A673 (cell line): Measurements from ENCODE around the gene RASD1. TPM values are rescaled to one million over a fixed set of nuclear protein-coding genes. Genes with fewer than 3 reads are reported as not detected.

Experiments used
- BruUV-seq: library from RNA; stranded (reverse); fragments of 400-500 nt; replicated peaks from 2 replicates; lab custom pipeline; 2021; lab: Mats Ljungman, UMichigan
- CTCF ChIA-PET: fragments of 300-600 bp; sonication (Branson Sonifier 250); formaldehyde crosslinking; loops from one replicate; lab custom pipeline; 2022; ENCODE audit warnings: antibody characterized with exemption; lab: Charles Lee
- POLR2A ChIA-PET: fragments of 300-600 bp; sonication (Branson Sonifier 250); formaldehyde crosslinking; loops from one replicate; lab custom pipeline; 2022; ENCODE audit warnings: antibody characterized with exemption; ENCODE audit not compliant: low non-redundant PET; lab: Charles Lee
- DNase-seq: peaks from one replicate; pipeline ENCODE4 v3.0.0-alpha.2; 2015; ENCODE audit warnings: low spot score
- H3K27ac ChIP-seq: fragments of 200-600 bp; sonication (generic); 2 replicates; pipeline ENCODE4 v1.5.1; 2016; ENCODE audit warnings: mixed run types, low read depth, mild to moderate bottlenecking, mixed read lengths, antibody characterized with exemption, low read length; ENCODE audit not compliant: poor library complexity, severe bottlenecking
- H3K27me3 ChIP-seq: fragments of 200-600 bp; sonication (generic); replicated peaks from 2 replicates; pipeline ENCODE4 v1.6.1; 2017; ENCODE audit warnings: mixed run types, low read depth, mild to moderate bottlenecking, mixed read lengths, antibody characterized with exemption, low read length; ENCODE audit not compliant: insufficient read depth, poor library complexity
- H3K36me3 ChIP-seq: fragments of 200-600 bp; sonication (generic); 2 replicates; pipeline ENCODE4 v1.6.1; 2016; ENCODE audit warnings: mixed run types, mild to moderate bottlenecking, mixed read lengths, antibody characterized with exemption, low read length; ENCODE audit not compliant: insufficient read depth, poor library complexity, severe bottlenecking
- H3K4me1 ChIP-seq: fragments of 200-600 bp; sonication (generic); 2 replicates; pipeline ENCODE4 v1.6.1; 2017; ENCODE audit warnings: mixed run types, mild to moderate bottlenecking, mixed read lengths, antibody characterized with exemption, low read length; ENCODE audit not compliant: insufficient read depth, poor library complexity, severe bottlenecking
- H3K4me3 ChIP-seq: fragments of 200-600 bp; sonication (generic); 2 replicates; pipeline ENCODE4 v1.5.1; 2016; ENCODE audit warnings: low read depth, mixed run types, mild to moderate bottlenecking, mixed read lengths, low read length; ENCODE audit not compliant: poor library complexity, severe bottlenecking
- H3K9me3 ChIP-seq: fragments of 200-600 bp; sonication (generic); 2 replicates; pipeline ENCODE4 v1.6.1; 2016; ENCODE audit warnings: mixed run types, low read depth, mild to moderate bottlenecking, mixed read lengths, antibody characterized with exemption, low read length; ENCODE audit not compliant: poor library complexity, severe bottlenecking
- CTCF ChIP-seq: fragments of 300-800, 200-600 bp; sonication (generic); conservative IDR thresholded peaks from 2 replicates; pipeline ENCODE4 v1.5.1; 2017; ENCODE audit warnings: low read depth, mild to moderate bottlenecking, antibody characterized with exemption, low read length, moderate library complexity, mixed read lengths
- EZH2 ChIP-seq: fragments of 200-600 bp; sonication (generic); IDR thresholded peaks from 2 replicates; pipeline ENCODE4 v1.6.1; 2017; ENCODE audit warnings: borderline replicate concordance, low read depth, mild to moderate bottlenecking, mixed read lengths, antibody characterized with exemption, low read length; ENCODE audit not compliant: poor library complexity, severe bottlenecking
- intact Hi-C: fragments of 100-400 bp; cut with micrococcal nuclease; formaldehyde crosslinking; loops from one replicate; pipeline ENCODE4 v1.10.0; 2022; ENCODE audit not compliant: unreplicated experiment
- total RNA-seq: library from RNA; stranded (reverse); gene quantifications from 2 replicates; pipeline ENCODE4 v1.2.3, GENCODE V29; 2021

The RASD1 gene
- total RNA-seq, 1 experiment from 2014 or later = 0.21 TPM

GRCh38 chr17:17500999-17501605, 4.9 kb upstream of the RASD1 start:
- Histone ChIP-seq H3K4me1 (peaks cover 4% of the 10 kb centered on the region), H3K4me3 (no peak overlapping the region), H3K36me3 (no peaks in the 10 kb centered on the region), H3K9me3 (no peaks in the 10 kb centered on the region), H3K27me3 (no peaks in the 10 kb centered on the region), H3K27ac (no peak overlapping the region)
- intact Hi-C loops = no loop called here
- CTCF ChIA-PET = interaction anchor here (0.6 kb wide), 1 partner anchor 333 kb away, joined by 3 read pairs; no protein-coding TSS in a partner anchor
- DNase-seq = no peak
- POLR2A ChIA-PET = no interaction called here
- TF ChIP-seq EZH2 (no peak), CTCF (no peak)
- BruUV-seq = no TSS peak

DNA sequence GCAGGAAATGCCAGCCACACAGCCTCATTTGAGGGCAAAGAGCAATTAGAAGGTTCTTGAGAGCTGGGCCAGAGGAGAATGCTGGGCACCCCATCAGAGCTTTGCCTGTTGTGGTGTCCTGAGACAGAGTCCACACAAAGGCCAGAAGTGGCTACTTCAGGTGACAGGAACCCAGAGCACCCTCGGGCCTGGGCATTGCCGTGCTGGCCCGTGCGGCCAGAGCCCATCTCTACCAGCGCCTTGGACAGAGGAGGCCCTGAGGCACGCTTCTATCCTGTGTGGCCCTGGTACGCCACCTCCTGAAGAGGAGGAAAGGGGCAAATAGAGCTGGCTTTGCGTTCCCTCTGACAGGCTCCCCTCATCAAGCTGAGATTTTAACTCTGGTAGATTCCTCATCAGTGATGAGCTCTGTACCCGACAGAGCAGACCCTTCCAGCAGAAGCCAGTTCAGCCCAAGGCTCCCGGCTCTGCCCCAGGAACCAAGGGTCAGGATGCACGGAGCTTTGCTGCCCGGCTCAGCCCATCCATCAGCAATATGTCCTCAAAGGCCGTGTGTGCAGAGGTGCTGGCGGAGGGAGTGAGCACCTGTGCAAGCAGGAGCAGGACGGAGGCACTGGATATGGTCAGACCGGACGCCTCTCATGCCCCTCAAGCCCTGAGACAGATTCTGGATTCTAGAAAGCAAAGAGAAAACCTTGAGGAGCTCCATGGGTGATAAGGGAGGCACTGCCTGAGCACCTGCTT, 3.4 kb upstream of the RASD1 start:
- no peak for DNase-seq
- H3K4me1 ChIP-seq = peaks cover 19% of the 10 kb centered on the region
- ChIA-PET POLR2A (no interaction called here), CTCF (no interaction called here)
- intact Hi-C loops = loop anchor here (5.0 to 10.0 kb wide), 2 partner anchors 418 to 535 kb away; partner anchors contain the start of genes ATPAF2 and GID4
- BruUV-seq = no TSS peak
- TF ChIP-seq CTCF (no peak), EZH2 (no peak)
- H3K9me3 ChIP-seq = no peaks in the 10 kb centered on the region
- H3K27me3 ChIP-seq = peaks cover 13% of the 10 kb centered on the region
- no peak overlapping the region for H3K4me3 ChIP-seq
- no peaks in the 10 kb centered on the region for H3K36me3 ChIP-seq
- no peak overlapping the region for H3K27ac ChIP-seq

DNA sequence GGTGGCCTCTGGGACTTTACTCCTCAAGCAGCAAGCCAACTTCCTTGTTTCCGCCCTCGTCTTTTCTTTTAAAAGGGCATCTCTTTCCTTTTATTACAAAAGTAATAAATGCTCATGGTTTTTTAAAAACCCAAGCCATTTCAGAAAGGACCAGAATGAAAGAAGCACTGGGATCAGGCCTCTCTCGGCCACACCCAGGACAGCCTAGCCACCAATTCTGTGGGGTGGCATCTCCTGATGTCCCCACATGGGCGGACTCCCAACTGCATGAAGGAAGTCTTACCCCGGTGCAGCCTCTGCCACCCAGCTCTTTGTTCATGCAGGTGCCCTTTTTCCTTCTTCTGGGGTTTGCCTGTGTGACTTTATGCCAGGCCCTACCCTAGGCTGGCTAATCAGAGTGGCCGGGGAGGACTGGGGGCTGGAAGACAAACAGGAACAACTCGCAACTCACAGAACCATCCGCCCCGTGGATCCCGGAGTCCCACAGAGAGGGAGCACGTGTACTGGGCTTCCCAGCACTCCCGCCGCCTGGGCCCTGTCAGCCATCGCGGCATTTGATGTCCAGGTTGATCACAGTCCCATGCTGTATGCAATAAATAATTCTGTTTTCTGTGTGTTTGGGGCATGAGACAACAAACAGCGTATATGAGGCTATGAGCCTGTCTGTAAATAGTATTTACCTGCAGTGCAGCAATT, 2.6 kb upstream of the RASD1 start:
- CTCF ChIA-PET = no interaction called here

More for the DNA sequence above, 2.6 kb upstream of the RASD1 start:
- POLR2A ChIA-PET = no interaction called here
- DNase-seq = no peak
- no peaks in the 10 kb centered on the region for H3K9me3 ChIP-seq
- intact Hi-C loops = loop anchor here (5.0 to 10.0 kb wide), 2 partner anchors 419 to 536 kb away; partner anchors contain the start of genes ATPAF2 and GID4
- H3K4me3 ChIP-seq = no peak overlapping the region
- BruUV-seq = no TSS peak
- H3K4me1 ChIP-seq = peaks cover 27% of the 10 kb centered on the region
- TF ChIP-seq CTCF (no peak), EZH2 (no peak)
- H3K27me3 ChIP-seq = peaks cover 13% of the 10 kb centered on the region
- H3K36me3 ChIP-seq = no peaks in the 10 kb centered on the region
- H3K27ac ChIP-seq = no peak overlapping the region
